Measurements from ENCODE around the gene SNAI1.
"Not testable (repeated sequence)": the region's sequence is repeated elsewhere in the genome, so short reads cannot be mapped to it uniquely, and the experiment has no call there.

The SNAI1 gene

DNA sequence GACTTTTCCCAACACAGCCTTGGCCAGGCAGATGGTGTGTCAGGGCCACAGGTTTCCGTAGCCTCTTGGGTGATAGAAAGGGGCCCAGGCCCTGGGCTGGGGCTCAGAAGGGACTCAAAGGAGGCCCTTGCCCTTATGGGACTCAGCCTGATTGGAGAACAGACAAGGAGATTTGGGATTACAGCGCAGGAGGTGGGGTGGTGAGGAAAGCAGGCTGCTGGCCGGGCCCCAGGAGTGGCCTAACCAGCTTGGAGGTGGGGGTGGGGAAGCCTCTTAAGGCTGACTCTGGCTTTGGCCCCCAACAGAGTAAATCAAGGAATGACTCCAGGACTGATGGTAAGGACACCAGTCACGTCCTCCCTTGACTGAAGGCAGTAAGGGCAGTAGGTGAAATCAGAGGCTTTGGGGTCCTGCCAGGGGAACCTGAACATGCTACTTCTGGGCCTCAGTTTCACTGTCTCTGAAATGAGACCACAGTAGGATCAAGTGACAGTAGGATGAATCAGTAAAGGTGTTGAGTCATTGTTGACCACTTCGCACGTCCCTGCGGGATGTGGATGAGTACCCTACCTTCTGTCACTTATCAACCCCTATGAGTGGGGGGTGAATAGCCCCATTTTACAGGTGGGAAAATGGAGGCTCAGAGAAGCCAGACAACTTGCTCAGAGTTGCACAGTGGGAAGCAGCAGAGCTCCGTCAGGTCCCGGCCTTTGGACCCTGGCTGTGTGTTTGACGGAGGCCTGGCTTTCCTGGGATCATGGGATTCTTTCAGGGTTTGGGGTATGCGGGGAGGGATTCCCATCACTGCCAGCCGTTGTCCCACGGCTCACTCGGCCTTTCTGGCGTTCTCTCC lies 4.5 kb downstream of the SNAI1 start:
- DNase-seq (ENCODE audit: low read depth in 3 of 3) = no peak

DNA sequence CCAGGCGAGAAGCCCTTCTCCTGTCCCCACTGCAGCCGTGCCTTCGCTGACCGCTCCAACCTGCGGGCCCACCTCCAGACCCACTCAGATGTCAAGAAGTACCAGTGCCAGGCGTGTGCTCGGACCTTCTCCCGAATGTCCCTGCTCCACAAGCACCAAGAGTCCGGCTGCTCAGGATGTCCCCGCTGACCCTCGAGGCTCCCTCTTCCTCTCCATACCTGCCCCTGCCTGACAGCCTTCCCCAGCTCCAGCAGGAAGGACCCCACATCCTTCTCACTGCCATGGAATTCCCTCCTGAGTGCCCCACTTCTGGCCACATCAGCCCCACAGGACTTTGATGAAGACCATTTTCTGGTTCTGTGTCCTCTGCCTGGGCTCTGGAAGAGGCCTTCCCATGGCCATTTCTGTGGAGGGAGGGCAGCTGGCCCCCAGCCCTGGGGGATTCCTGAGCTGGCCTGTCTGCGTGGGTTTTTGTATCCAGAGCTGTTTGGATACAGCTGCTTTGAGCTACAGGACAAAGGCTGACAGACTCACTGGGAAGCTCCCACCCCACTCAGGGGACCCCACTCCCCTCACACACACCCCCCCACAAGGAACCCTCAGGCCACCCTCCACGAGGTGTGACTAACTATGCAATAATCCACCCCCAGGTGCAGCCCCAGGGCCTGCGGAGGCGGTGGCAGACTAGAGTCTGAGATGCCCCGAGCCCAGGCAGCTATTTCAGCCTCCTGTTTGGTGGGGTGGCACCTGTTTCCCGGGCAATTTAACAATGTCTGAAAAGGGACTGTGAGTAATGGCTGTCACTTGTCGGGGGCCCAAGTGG lies 5.3 kb downstream of the SNAI1 start:
- DNase-seq (ENCODE audit: low read depth in 3 of 3) = no peak

DNA sequence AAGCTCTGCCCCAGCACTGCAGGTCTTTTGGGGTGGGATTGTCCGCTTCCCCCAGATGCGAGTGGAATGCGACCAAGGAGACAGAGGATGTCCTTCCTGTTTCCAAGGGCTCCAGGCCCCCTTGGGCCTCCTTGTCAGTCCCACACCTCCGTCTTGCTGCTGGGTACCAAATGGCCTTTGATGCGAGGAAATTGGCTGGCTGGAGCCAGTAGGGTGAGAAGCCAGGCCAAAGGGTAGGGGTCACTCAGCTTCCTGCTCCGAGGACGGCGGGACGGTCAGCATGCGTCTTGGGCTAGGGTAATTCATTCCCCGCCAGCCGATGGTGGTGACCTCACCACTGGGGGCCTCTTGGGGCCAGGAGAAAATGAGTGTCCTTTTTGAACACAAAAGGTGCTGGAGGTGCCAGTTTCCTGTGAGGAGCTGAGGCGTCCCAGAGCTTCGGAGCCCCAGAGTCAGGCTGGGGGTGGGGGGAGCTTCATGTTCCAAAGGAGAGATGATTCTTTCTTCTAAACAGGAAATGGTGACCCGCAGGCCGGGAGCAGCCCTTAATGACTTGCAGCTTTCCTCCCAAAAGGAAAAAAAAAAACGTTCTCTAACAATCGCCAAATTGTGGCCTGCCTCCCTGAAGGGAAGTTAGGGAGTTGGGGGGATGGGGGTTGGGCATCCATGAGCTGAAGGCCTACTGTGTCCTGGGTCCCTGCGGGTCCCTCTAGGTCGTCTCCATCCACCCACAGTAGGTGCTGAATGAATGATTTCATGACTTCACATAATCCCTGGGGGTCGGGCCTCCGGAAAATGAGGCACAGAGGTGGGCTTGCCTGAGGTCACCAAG lies 6.7 kb downstream of the SNAI1 start:
- DNase-seq (ENCODE audit: low read depth in 3 of 3) = no peak

DNA sequence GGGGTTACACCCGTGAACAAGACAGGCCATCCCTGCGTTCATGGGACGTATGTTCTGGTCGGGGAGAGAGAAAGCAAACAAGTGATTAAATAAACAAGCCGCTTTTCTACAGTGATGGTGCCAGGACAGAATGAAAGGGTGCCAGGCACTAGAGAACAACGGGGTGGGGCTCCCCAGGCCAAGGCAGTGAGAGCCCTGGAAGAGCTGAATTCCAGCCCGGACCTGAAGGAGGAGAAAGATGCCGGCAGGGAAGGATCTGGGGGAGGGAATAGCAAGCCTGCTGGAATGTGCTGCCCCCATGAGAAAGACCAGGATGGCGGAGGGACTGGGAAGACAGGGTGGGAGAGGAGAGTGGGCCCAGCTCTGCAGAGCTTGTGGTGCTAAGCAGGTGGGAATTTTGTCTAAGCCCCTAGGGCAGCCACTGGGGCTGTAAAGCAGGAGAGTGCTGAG lies 7.5 kb downstream of the SNAI1 start:
- no peak for DNase-seq (ENCODE audit: low read depth in 3 of 3)

DNA sequence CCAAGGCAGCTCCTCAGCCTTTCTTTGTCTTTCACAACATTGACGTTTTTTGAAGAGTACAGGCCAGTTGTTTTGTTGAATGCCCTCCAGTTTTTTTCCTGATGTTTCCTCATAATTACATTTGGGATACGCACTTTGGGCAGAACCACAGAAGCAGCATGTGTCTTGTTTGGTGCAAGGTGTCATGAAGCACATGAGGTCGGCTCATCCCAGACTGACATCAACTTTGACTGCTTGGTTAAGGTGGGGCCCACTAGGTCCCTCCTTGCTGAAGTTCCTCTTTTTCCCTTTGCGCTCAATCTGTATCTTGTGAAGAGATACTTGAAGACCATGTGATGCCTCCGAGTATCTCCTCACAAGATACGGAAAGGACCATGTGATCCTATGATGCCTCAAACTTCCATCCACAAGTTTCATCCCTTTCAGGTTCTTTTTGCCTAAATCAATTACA lies 10.5 kb downstream of the SNAI1 start:
- no peak for DNase-seq (ENCODE audit: low read depth in 3 of 3)

DNA sequence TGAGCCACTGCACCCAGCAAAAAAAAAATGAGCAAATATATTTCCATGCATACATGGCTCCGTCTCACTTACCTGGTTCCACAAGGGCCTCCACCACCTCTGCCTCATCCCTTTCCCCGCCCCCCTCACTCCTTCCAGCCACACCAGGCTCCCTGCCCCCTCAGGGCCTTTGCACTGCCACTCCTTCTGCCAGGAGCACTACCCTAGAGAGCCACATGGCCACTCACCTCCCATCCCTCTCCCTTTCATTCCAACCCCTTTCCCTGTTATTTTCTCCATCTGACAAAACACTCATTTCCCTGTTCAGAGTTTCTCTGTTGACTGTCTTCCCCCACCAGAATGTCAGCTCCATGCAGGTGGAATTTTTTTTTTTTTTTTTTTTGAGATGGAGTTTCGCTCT lies 12.8 kb downstream of the SNAI1 start:
- DNase-seq (ENCODE audit: low read depth in 3 of 3) = no peak

DNA sequence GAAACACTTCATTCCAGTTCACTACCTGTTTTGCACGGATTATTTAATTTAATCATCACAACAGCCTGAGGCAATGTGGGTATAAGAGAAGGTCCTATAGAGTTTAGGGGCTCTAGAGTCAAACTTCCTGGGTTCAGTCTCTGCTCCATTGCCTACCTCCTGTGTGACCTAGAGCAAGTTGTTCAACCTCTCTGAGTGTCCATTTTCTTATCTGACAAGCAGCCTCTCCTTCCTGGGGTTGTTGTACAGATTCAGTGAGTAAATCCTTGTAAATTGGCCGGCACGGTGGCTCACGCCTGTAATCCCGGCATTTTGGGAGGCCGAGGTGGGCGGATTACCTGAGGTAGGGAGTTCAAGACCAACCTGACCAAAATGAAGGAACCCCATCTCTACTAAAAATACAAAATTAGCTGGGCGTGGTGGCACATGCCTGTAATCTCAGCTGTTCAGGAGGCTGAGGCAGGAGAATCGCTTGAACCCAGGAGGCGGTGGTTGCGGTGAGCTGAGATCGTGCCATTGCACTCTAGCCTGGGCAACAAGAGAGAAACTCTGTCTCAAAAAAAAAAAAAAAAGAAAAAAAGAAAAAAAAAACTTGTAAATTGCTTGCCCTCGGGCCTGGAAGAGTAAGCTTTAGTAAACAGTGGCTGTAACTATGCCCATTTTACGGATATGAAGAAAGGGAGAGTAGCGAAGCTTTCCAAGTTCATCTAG lies 15.9 kb downstream of the SNAI1 start:
- not testable (repeated sequence) for DNase-seq (ENCODE audit: low read depth in 3 of 3)

DNA sequence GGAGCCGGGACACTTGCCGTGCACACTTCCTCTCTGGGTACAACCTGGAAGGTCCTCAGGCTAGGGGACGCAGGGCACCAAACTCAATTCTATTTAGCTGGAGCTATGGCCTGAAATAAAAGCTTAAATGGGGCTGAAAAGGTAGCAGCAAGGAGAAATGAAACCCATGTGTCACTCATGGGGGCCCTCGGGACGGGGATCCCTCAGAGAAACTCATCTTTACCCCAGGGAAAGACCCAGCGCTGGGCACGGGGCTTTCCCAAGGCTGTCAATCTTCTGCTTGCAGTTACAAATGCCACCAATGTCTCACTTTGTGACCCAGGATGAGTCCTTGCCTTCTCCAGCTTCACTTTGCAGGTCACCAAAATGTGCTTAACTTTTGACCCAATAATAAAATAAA lies 16.5 kb downstream of the SNAI1 start:
- DNase-seq (ENCODE audit: low read depth in 3 of 3) = peak in 2 of 3 donors; percentile 6 to 39

DNA sequence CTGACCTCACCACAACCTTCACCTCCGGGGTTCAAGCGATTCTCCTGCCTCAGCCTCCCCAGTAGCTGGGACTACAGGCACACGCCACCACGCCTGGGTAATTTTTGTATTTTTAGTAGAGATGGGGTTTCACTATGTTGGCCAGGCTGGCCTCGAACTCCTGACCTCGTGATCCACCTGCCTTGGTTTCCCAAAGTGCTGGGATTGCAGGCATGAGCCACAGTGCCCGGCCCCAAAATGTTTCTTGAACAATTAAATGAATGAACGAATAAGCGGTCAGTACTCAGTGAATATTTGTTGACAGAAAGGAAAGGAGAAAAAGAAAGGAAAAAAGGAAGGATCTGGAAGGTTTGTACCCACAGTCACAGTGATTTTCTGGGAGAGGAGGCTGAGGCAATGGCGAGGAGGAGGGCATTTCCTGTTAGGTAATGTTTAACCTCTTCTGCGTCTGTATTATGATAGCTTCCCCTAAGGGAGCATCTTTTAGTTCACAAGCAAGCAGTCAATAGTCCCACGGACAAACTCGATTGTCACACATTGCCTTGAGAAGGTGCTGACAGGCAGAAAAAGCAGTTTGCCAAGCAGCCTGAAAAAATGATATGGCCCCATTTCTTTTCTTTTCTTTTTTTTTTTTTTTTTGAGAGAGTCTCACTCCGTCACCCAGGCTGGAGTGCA lies 17.9 kb downstream of the SNAI1 start:
- DNase-seq (ENCODE audit: low read depth in 3 of 3) = not testable (repeated sequence)

DNA sequence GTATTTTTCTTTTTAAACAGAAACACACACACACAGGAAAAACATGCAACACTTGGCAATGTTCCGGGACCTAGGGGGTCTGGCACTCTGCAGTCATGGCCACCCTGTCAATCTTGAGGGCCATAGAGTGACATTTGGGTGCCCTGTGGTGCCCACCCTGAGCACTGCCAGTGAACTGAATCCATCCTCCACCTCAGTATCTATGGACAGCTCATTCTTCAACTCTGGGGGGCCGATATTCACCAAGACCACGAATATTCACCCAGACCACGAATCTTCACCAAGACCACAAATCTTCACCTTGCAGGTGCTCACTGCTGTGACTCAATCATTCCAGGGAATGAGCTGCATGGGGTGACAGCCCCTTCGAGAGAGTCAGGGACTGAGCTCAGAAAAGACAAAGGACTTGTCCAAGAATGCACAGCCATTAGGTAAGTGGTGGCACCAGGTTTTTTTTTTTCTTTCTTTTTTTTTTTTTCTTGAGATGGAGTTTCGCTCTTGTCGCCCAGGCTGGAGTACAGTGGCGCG lies 19.1 kb downstream of the SNAI1 start:
- no peak for DNase-seq (ENCODE audit: low read depth in 3 of 3)

DNA sequence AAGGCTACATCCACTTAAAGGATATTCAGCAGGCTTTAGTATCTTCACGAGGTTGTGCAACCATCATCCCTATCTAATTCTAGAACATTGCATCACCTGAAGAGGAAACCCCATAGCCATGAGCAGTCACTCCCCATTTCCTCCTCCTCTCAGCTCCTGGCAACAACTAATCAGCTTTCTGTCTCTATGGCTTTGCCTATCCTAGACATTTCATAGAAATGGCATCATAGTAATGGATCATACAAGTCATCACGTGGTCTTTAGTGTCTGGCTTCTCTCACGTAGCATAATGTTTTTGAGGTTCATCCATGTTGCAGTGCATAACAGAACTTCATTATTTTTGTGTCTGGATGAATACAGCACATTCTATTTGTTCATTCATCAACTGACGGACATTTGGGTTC lies 20.5 kb downstream of the SNAI1 start:
- no peak for DNase-seq (ENCODE audit: low read depth in 3 of 3)

DNA sequence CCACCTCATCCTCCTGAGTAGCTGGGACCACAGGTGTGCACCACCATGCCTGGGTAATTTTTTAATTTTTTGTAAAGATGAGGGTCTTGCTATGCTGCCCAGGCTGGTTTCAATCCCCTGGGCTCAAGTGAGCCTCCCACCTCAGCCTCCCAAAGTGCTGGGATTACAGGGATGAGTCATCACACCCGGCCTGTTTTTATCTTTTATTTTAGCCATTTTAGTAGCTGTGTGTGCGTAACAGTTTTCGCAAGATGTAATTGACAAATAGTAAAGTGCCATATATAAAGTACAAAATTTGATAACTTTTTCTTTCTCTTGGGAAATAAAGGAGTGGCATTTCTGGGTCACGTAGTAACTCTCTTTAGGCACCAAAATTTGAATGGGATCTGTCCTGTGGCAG lies 21.4 kb downstream of the SNAI1 start:
- no peak for DNase-seq (ENCODE audit: low read depth in 3 of 3)

DNA sequence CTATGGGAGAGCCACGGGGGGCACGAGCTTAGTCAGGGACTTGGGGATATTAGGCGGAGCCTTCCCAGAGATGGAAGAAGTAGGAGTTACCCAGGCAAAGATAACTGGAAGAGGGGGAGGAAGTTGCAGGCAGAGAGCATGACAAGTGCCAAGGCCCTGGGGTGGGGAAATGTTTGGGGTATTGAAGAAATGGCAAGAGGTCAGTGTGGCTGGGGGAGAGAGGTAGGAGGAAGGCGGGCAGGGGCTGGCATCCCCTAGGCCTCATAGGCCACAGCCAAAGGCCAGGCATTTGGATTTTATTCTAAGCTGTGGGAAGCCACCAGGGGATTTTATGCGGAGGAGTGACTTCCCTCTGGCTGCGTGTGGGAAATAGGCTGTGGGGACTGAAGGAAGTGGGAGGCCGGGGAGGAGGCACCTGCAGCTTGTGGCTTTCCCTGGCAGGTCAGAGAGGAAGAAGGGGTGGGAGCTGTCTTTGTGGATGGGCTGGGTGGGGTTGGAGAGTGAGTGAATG lies 22.7 kb downstream of the SNAI1 start:
- DNase-seq (ENCODE audit: low read depth in 3 of 3) = no peak

DNA sequence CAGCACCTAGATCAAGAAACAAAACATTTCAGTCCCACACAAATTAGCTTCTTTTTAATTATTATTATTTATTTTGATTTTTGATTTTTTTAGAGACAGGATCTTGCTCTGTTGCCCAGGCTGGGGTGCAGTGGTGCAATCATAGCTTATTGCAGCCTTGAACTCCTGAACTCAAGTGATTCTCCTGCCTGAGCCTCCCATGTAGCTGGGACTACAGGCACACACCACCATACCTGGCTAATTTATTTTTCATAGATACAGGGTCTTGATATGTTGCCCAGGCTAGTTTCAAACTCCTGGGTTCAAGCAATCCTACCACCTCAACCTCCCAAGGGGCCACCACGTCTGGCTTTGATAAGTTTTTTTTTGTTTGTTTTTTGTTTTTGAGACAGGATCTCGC lies 24.6 kb downstream of the SNAI1 start:
- no peak for DNase-seq (ENCODE audit: low read depth in 3 of 3)

DNA sequence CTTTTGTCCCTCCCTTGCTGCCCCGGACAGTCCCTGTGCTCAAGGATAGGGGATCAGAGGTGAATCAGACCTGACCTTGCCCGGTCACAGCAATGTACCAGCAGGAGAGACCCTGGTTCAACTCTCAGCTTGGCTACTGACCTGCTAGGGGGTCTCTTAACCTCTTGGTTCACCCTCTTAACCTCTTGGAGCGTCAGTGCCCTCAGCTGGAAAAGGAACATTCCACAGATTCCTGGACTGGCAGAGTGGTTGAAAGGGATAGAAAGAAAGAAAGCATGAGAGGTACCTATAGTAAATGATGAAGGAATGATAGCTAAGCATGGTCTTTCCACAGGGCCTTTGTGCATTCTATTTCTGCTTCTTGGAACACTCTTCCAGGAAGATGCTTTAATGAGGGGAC lies 25.2 kb downstream of the SNAI1 start:
- DNase-seq (ENCODE audit: low read depth in 3 of 3) = no peak

DNA sequence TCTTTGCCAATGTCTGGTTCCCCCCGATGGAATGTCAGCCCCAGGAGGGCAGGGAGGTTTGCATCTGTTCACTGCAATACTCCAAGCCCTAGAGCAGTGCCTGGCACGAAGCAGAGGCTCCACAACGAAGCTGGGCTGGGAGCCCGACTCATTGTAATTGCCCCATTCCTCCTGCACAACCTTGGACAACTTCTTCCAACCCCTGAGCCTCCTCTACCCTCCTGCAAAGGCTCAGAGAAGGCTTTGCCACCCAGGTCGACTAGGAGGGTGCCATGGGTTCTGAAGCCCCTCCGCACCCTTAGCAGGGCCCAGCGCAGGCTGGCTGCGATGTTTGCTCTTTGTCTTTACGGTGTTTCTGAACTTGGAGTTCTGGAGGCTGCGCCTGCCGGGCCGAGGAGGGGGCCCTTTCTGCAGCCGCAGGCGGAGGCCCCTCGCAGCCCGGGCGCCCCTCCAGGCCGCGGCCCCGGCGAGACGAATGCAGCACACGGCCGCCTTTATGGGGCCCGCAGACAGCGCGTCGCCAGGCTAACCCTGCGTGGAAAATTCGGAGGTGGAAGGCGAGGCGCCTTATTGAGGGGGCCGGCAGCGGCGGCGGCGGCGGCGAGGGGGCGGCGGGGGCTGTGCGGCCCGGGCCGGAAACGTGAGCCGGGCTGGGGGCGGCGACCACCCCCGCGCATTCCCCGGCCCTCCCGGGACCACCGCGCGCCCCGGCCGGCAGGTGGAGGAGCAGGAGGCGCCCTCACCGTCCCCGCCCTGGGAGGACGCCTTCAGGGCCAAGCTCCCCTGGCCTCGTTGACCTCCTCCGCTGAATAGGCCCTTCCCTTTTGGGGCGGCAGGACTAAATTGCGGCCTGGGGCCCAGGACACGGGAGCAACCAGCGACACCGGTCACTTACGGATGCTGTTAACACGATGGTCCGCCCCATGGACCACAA lies 27.0 kb downstream of the SNAI1 start:
- no peak for DNase-seq (ENCODE audit: low read depth in 3 of 3)

DNA sequence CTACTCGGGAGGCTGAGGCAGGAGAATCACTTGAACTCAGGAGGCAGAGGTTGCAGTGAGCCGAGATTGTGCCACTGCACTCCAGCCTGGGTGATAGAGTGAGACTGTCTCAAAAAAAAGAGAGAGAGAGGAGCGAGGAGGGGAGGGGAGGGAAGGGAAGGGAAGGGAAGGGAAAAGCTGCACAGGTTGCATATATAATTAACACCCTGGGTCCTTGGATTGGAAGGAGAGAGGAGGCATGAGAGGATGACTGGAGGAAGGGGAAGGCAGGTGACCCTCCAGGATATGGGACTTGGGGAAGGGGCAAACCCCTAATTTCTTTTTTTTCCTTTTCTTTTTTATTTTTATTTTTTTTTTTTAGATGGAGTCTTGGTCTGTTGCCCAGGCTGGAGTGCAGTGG lies 28.8 kb downstream of the SNAI1 start:
- not testable (repeated sequence) for DNase-seq (ENCODE audit: low read depth in 3 of 3)

DNA sequence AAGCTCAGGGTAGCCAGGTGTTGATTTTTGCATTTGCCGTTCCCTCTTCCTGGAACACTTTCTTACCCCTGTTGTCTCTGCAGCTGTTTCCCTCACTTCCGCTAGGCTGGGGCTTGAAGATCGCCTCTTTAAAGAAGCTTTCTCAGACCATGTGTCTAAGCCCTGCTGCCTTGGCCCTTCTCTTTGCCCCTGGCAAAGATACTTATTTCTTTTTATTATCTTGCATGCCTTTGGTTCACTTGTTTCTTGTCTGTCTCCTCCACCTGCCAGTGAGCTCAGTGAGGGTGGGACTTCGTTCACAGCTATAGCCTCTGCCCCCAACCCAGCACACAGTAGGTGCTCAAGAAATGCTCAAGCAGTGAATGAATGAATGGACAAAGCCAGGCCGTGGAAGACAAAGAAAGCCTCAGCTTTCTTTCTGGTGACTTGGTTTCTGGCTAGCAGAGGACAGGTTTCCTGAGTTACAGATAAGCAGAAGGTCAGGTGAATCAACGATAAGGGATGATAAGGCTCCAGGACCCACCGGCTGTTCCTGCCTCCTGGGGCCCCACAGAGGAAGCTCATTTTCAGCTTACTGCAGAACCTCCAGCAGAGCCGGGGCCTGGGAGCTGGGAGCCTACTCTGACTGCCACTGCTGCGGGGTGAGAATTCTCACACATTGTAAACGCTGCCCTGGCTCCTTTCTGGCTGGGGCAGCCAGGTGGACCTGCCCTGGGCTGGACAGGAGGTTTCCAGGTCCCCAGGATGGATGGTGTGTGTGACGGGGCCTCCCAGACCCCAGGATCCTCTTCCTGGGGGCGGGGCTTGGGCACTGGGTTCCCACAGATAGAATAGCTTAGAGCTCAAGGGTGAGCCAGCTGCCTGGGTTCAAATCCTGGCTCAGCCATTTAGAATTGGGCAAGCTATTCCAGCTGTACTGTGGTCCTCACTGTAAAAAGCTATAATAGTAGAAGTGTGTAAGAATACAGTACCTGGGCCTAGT lies 29.8 kb downstream of the SNAI1 start:
- DNase-seq (ENCODE audit: low read depth in 3 of 3) = no peak

All from stimulated activated CD4-positive, alpha-beta T cell treated with anti-CD3 and anti-CD28 coated beads, TNF-alpha, amount 100 ng/mL, for 48 hours (primary cell).